T-helper 22 cell (primary cell): ENCODE measurements around the gene UBE2N.
A peak's percentile ranks its signal among the peaks of the same experiment; 100 is the strongest.

Source experiments
- DNase-seq: peaks from one replicate; pipeline ENCODE4 v3.0.0-alpha.2; 2020; ENCODE audit warnings: low read depth

UBE2N gene, protein sequence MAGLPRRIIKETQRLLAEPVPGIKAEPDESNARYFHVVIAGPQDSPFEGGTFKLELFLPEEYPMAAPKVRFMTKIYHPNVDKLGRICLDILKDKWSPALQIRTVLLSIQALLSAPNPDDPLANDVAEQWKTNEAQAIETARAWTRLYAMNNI

DNA sequence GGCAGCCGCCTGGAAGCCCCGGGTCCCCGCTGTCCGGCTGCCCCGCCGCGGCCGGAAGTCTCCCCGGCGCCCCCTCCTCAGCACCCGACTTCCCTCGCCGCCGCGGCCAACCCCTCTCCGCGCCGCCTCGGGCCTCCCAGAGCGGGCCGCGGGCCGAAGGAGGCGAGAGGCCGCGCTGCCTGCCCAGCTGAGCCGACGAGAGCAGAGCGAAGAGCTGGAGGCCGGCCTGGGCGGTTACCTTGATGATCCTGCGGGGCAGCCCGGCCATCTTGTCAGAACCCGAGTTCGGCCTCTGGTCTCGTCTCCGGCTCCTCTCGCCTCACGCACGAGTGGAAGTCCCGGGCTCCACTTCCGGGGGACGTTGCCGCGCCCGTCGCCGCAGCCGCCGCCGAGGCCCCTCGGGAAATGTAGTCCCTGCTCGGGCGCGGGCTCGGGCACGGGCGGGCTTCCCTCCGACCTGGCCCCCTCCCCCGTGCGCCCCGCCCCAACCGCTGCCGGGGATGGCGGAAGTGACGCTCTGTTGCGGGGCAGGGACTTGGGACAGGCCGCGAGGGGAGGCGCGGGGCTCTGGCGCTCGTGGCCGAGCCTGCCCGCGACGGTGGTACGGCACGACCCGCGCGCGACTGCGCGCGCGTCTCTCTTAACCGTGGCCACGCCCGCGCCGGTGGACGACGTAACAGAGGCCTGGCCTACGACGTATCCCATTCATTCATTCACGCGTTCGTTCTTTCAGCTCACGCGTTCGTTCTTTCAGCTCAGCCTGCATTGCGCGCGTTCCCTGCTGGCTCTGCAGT, at the start of gene UBE2N:
UBE2N (minus strand) TSS at position 331 of the 794 bp plus-strand sequence; CDS start at position 268, 63 bp downstream.
- DNase-seq: peak; percentile 97

- no peak for DNase-seq
Measured at GRCh38 chr12:93484315-93484981, 42.7 kb upstream of the UBE2N start.

- DNase-seq: no peak
Measured at GRCh38 chr12:93483151-93483807, 41.5 kb upstream of the UBE2N start.

- DNase-seq: no peak
Measured at GRCh38 chr12:93482721-93483120, 41.0 kb upstream of the UBE2N start.

DNA sequence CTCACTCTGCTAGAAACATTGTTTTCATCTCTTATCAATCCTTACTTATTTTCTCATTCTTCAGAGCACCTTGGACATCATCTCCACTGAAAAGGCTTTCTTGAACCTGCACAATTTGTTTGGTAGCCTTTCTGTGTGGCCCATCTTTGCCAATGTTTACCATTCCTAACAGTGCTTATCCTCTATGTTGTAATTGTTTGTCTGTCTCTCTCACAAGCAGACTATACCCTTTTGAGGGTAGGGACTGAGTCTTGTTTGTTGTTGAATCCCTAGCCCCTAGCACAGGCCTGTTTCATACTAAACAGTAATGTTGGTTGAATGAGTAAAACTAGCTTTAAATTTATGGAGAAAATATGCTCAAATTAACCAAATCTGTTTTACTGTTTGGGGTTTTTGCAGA, 34.8 kb upstream of the UBE2N start:
- no peak for DNase-seq

- DNase-seq: no peak
Measured at GRCh38 chr12:93469386-93469785, 27.6 kb upstream of the UBE2N start.

GRCh38 chr12:93468008-93468371, 26.2 kb upstream of the UBE2N start:
- no peak for DNase-seq

DNA sequence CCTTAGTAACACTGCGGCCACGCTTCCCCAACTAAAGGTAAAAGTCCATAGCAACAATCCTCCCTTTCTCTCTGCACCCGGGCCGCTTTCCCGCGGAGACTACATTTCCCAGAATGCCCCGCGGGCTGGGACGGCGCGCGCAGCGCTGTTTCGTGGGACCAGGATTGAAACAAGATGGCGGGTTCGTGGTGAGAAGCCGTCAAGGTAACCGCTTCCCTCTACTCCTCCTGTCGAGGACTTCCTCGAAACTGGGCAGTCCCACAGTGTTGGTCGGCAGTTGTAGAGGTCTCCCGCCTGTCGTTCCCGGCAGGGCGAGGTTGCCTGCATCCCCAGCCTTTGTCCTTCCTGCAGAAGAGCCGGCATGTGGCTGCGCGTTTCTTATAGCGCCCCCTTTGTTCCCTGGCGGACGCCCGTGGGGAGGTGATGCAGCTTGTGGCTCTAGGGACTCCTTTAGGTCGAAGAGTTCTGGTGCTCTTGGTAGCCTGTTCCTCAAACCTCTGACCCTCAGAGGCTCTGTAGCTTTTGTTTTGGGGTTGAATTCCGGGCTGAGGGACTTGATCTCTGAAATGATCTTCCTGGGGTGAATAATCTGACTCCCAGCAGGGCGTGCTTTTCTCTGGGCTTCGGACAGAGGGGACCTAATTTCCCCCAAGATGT, 25.7 kb upstream of the UBE2N start, which contains the start of gene MRPL42:
MRPL42 (plus strand) TSS at position 164 of the 657 bp plus-strand sequence. CDS start 1,772 bp downstream, outside the sequence.
- DNase-seq: peak; percentile 76

DNA sequence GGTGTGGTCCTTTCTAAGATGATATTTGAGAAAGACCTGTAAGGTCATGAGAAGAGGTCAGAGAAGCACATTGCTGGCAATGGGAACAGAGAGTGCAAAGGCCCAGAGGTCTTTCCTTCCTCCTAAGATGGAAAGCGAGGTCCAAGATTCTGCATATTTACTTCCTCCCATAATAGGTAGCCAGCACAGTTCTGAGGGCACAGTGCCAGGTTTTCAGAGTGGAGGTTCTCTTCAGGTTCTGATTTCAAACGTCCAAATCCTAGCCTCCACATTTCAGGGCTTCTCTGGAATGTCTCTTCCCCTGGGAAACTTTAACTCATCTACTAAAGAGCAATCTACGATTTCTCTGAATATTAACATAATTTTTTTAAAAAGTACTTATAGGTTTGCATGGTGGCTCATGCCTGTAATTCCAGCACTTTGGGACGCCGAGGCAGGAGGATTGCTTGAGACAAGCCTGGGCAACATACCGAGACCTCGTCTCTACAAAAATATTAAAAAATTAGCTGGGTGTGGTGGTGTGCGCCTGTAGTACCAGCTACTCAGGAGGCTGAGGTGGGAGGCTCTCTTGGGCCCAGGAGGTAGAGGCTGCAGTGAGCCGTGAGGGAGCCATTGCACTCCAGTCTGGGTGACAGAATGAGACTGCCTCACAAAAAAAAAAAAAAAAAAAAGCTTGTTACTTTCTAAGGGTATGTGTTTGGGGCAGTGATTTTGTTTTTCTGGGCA, 25.0 kb upstream of the UBE2N start:
- no peak for DNase-seq

DNA sequence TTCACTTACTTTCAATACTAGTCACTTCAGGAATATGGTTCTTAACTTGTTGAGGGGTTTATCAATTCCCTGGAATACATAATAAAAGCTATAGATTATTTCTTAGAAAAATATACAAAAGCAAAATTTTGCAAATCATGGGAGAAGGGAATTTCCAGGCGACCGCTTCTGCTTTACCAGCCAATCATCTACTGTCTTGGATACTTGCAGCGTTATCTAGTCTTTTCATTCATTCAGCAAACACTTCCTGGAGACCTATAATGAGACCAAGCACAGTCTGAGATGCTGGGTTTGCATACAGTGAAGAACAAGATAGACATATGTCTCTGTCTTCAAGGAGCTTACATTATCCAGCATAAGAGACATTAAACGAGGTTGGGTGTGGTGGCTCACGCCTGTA, 24.1 kb upstream of the UBE2N start:
- no peak for DNase-seq

GRCh38 chr12:93461503-93461902, 19.8 kb upstream of the UBE2N start:
- DNase-seq: no peak

DNA sequence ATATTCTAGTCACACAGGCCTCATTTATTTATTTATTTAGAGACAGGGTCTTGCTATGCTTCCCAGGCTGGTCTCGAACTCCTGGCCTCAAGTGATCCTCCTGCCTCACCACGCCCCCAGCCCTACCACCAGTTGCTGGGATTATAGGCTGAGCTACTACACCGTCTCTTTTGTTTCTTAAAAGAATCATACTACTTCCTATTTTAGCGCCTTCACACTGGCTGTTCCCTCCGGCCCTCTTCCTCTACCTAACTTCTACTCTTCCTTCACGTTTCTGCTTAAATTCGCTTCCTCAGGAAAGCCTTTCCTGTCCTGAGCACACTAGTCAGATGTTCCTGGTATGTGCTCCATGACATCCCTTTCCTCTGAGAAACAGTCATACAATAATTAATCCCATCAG, 19.2 kb upstream of the UBE2N start:
- no peak for DNase-seq

DNA sequence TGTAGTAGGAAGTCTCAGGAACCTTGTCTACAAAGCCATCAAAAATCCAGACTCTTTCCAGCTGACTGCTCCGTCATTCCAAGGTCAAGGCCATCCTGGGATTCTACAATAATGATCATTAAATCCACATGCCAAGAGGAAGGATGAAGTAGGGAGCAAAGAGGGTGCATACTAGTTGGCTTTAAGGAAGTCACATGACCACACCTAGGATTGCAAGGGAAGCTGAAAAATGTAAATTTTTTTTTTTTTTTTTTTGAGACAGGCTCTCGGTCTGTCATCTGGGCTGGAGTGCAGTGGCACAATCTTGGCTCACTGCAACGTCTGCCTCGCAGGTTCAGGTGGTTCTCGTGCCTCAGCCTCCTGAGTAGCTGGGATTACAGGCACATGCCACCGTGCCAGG, 18.3 kb upstream of the UBE2N start:
- DNase-seq: no peak

DNA sequence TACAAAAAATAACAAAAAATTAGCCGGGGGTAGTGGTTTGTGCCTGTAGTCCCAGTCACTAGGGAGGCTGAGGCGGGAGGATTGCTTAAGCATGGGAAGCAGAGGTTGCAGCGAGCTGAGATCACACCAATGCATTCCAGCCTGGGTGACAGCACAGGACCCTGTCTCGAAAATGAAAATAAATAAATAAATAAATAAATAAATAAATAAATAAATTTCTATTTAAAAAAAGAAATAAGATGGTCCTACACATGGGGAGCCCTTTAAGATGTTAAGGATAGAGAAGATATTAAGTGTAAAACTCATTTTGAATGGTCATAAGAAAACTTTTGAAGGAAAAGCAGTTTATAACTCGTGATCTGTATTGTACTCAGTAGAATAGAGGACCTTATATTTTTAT, 17.4 kb upstream of the UBE2N start:
- DNase-seq: no peak

GRCh38 chr12:93456077-93456476, 14.3 kb upstream of the UBE2N start:
- DNase-seq: no peak

- DNase-seq: no peak
Measured at GRCh38 chr12:93453633-93454032, 11.9 kb upstream of the UBE2N start.

- DNase-seq: no peak
Measured at GRCh38 chr12:93451423-93452158, 9.8 kb upstream of the UBE2N start.

- DNase-seq: no peak
Measured at GRCh38 chr12:93449277-93449676, 7.5 kb upstream of the UBE2N start.

GRCh38 chr12:93448796-93449195, 7.0 kb upstream of the UBE2N start:
- no peak for DNase-seq

DNA sequence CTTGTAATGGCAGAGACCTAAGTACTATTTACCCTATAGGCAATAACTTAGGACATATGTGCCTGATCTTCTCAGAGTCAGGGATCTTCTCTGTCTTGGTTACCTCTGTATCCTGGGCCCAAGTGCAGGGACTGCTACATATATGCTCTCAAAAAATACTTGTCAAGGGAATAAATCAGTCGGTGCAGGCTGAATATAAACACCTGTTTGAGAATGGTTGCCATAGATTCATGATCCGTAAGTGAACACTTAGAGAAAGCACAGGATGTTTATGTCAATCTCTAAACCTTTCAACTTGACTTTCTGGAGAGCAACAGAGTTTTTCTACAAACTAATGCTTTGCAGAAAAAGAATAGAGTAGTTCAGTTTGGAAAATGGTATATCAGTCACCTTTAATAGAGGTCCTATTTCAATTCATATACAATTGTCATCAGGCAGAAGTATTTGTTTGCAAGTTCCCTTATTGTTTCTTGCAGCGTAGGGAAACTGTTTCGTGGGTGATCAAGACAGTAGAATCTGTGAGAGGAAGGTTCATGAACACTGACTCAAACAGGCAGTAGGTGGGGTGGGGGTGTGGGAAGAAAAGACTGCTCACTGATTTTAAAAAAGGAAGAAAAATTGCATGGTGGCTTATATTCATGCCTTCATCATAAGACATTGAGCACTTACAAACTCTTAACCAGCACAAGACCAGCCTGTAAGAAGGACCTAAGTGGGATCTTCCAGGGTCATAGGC, 6.0 kb upstream of the UBE2N start:
- DNase-seq: no peak
